ENCODE data around the gene DLK1. TPM values are rescaled to one million over a fixed set of nuclear protein-coding genes. Genes with fewer than 3 reads are reported as not detected.

DLK1 gene
- total and polyA plus RNA-seq, 2 of the 13 experiments (the other 11 are each of a cell fraction or from before 2014, with no cell fraction given), result 95.5 to 312 TPM

DNA sequence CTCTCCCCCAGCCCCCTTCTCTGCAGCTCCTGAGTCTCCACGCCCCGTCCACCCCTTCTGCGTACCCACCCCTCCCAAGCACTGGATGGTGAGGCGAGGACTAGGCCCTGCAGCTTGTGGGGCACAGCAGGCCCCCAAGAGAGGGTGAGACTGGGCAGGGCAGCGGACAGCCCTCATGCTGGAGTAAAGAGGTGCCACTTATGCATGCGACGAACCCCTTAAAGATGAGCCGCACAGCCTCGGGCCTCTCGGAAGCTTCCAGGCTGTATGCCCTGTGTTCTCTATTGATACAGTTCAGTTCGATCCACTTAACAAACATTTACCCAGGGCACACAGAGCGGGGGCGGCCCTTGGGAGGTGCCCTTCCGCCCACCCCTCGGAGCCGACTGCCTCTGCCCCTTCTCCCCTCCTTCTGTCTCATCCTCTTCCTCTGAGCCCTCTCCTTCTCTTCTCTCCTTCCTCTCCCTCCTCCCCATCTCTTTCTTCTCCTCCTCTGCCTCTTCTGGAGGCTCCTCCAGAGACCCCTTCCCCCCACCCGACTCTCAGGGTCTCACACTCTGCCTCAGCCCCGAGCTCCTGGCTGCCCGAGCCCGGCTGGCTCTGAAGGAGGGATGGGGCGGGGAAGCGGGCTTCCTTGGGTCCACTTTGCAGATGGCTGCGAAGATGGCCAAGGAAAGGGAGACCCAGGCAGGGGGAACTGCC lies 32.7 kb upstream of the DLK1 start (continued):
- TF ChIP-seq BCL6 (CRISPR knock-in tag; IDR thresholded peaks at IDR 0.05) (0 out of 2 replicates have a peak, but pooled peaks have one; percentile 8), ZNF891 (CRISPR knock-in tag; IDR thresholded peaks at IDR 0.05) (no peak), HNRNPL (IDR thresholded peaks at IDR 0.05; ENCODE audit: low read depth, low read length) (peak; percentile 61; the same call in 1 of the 2 replicates), SMARCE1 (IDR thresholded peaks at IDR 0.05; ENCODE audit: borderline replicate concordance) (no peak)
- TF ChIP-seq, protein P1, sequence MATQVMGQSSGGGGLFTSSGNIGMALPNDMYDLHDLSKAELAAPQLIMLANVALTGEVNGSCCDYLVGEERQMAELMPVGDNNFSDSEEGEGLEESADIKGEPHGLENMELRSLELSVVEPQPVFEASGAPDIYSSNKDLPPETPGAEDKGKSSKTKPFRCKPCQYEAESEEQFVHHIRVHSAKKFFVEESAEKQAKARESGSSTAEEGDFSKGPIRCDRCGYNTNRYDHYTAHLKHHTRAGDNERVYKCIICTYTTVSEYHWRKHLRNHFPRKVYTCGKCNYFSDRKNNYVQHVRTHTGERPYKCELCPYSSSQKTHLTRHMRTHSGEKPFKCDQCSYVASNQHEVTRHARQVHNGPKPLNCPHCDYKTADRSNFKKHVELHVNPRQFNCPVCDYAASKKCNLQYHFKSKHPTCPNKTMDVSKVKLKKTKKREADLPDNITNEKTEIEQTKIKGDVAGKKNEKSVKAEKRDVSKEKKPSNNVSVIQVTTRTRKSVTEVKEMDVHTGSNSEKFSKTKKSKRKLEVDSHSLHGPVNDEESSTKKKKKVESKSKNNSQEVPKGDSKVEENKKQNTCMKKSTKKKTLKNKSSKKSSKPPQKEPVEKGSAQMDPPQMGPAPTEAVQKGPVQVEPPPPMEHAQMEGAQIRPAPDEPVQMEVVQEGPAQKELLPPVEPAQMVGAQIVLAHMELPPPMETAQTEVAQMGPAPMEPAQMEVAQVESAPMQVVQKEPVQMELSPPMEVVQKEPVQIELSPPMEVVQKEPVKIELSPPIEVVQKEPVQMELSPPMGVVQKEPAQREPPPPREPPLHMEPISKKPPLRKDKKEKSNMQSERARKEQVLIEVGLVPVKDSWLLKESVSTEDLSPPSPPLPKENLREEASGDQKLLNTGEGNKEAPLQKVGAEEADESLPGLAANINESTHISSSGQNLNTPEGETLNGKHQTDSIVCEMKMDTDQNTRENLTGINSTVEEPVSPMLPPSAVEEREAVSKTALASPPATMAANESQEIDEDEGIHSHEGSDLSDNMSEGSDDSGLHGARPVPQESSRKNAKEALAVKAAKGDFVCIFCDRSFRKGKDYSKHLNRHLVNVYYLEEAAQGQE (IDR thresholded peaks at IDR 0.05; ENCODE audit: borderline replicate concordance in 1 of 2, low read depth in 1 of 2, low read length in 2 of 2), result no peak

DNA sequence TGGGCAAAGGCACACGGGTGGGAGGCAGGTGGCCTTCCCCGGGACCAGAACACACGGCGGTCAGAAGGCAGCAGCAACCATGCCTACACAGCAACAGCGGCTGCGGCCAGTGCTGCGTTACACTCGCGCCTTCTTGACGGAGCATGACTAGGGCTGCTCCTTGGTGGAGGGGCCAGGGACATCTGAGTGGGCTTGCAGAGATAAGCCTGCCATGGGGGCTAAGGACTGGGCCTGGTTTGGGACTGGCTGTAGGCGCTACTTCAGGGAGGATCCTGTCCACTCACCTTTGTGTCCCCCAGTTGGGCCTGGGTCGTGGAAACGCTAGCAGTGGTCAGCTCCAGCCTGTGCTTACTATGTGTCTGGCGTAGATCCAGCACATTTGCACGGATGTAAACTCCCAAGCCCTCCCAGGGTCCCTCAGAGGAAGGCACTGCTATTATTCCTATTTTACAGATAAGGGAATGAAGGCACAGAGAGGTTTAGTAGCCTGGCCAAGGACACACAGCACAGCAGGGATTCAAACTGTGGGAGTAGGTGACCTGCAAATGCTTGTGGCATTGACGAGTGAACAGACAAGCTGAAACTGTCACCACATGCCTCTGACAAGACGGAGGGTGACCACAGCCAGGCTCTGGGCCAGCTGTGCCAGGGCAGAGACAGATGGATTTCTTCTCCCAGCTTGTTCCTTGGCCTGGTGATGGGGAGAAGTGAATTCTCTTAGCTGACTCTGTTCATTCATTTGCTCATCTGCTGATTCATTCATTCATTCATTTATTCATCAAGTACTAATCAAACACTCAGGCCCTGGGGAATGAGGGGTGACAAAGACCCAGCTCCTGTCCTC lies 31.9 kb upstream of the DLK1 start:
- DNase-seq (ENCODE audit: low spot score) (no peak), FAIRE-seq (no peak), ATAC-seq (no peak)
- 80% methylated on average over 6 of the region's 17 CpGs for WGBS (ENCODE audit: low lambda C conversion rate)
- Histone ChIP-seq H4K20me1 (ENCODE audit: insufficient read depth, low read length) (no peaks in the 10 kb centered on the region), H3K4me1 (ENCODE audit: insufficient read depth, low read length) (peaks cover 74% of the 10 kb centered on the region), H3K9ac (ENCODE audit: insufficient read depth, low read depth, low read length) (no peak overlapping the region), H2AFZ (ENCODE audit: low read length) (no peak overlapping the region), H3K36me3 (replicated peaks in 1 of 2; ENCODE audit: control insufficient read depth in 1 of 2, insufficient read depth in 2 of 2, low read length in 2 of 2) (no peaks in the 10 kb centered on the region), H3K9me3 (ENCODE audit: low read length) (no peaks in the 10 kb centered on the region), H3K27me3 (ENCODE audit: control insufficient read depth in 1 of 2, insufficient read depth in 2 of 2, low read length in 2 of 2) (peaks cover 0 to 2% of the 10 kb centered on the region in 2 experiments; a peak in 1 of 5 replicates), H3K79me2 (ENCODE audit: insufficient read depth, low read length) (no peaks in the 10 kb centered on the region), H3K4me3 (replicated peaks in 1 of 3; ENCODE audit: insufficient read depth in 1 of 3, low read depth in 2 of 3, low read length in 3 of 3) (no peak overlapping the region), H3K27ac (ENCODE audit: extremely low read length, insufficient read depth, low read length) (no peak overlapping the region), H3K4me2 (ENCODE audit: low read depth, low read length) (no peak overlapping the region)
- in situ Hi-C loops (cut with HindIII; ENCODE audit: extremely low pct_ligation_motif_present, low pct_unique_long_range_greater_than_20kb), result no loop called here
- CTCF ChIA-PET (ENCODE audit: low intra/inter-chr PET ratio, low total read pairs), result no interaction called here
- intact Hi-C loops (cut with micrococcal nuclease; ENCODE audit: unreplicated experiment), result no loop called here
- POLR2A ChIA-PET, result interaction anchor here (0.8 to 2.6 kb wide), 5 partner anchors 15 to 56 kb away, joined by 3 to 13 read pairs (median 7); no protein-coding TSS in a partner anchor
- BruUV-seq (replicated peaks), result no TSS peak
- TF ChIP-seq ZMYM3 (CRISPR knock-in tag; IDR thresholded peaks at IDR 0.05) (peak; percentile 82), ELF4 (CRISPR knock-in tag; IDR thresholded peaks at IDR 0.05; ENCODE audit: borderline replicate concordance) (no peak), ZNF652 (CRISPR knock-in tag; IDR thresholded peaks at IDR 0.05; ENCODE audit: borderline replicate concordance, low read depth) (no peak), BHLHE40 (IDR thresholded peaks at IDR 0.05; ENCODE audit: low read length) (no peak), ZBTB38 (CRISPR knock-in tag; IDR thresholded peaks at IDR 0.05) (peak; percentile 73; the same call in 1 of the 2 replicates), ZFP36 (IDR thresholded peaks at IDR 0.05; ENCODE audit: borderline replicate concordance, low read depth, low read length, partially characterized antibody) (peak; percentile 39)
- TF ChIP-seq, protein P2, sequence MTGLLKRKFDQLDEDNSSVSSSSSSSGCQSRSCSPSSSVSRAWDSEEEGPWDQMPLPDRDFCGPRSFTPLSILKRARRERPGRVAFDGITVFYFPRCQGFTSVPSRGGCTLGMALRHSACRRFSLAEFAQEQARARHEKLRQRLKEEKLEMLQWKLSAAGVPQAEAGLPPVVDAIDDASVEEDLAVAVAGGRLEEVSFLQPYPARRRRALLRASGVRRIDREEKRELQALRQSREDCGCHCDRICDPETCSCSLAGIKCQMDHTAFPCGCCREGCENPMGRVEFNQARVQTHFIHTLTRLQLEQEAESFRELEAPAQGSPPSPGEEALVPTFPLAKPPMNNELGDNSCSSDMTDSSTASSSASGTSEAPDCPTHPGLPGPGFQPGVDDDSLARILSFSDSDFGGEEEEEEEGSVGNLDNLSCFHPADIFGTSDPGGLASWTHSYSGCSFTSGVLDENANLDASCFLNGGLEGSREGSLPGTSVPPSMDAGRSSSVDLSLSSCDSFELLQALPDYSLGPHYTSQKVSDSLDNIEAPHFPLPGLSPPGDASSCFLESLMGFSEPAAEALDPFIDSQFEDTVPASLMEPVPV (CRISPR knock-in tag; IDR thresholded peaks at IDR 0.05), result peak; percentile 29; the same call in 1 of the 2 replicates
- TF ChIP-seq, protein P3, sequence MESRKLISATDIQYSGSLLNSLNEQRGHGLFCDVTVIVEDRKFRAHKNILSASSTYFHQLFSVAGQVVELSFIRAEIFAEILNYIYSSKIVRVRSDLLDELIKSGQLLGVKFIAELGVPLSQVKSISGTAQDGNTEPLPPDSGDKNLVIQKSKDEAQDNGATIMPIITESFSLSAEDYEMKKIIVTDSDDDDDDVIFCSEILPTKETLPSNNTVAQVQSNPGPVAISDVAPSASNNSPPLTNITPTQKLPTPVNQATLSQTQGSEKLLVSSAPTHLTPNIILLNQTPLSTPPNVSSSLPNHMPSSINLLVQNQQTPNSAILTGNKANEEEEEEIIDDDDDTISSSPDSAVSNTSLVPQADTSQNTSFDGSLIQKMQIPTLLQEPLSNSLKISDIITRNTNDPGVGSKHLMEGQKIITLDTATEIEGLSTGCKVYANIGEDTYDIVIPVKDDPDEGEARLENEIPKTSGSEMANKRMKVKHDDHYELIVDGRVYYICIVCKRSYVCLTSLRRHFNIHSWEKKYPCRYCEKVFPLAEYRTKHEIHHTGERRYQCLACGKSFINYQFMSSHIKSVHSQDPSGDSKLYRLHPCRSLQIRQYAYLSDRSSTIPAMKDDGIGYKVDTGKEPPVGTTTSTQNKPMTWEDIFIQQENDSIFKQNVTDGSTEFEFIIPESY (CRISPR knock-in tag; IDR thresholded peaks at IDR 0.05), result peak; percentile 7; the same call in 1 of the 2 replicates
